Cardiac muscle cell (in vitro differentiated cells and primary cell): ENCODE results near the gene INTS3. TPM values are rescaled to one million over a fixed set of nuclear protein-coding genes. Genes with fewer than 3 reads are reported as not detected.
A peak's percentile ranks its signal among the peaks of the same experiment; 100 is the strongest.
"Not testable (repeated sequence)": the region's sequence is repeated elsewhere in the genome, so short reads cannot be mapped to it uniquely, and the experiment has no call there.

ENCODE experiments used
- DNase-seq, 2 donors: peaks; one replicate each; pipeline versions ENCODE4 v3.0.0 to v3.0.0-alpha.2; 2010 to 2017; ENCODE audit warnings: low read depth in 1 of 2, low spot score in 1 of 2
- H3K27ac ChIP-seq: fragments of 200-600 bp; sonication (generic); 2 replicates; pipeline ENCODE4 v1.5.1; 2016
- H3K27me3 ChIP-seq: fragments of 200-600 bp; sonication (generic); 2 replicates; pipeline ENCODE4 v1.6.0; 2016; ENCODE audit warnings: control low read depth
- H3K36me3 ChIP-seq: fragments of 200-600 bp; sonication (generic); 2 replicates; pipeline ENCODE4 v1.5.1; 2016; ENCODE audit warnings: control low read depth
- H3K4me1 ChIP-seq: fragments of 200-600 bp; sonication (generic); 2 replicates; pipeline ENCODE4 v1.8.1; 2017; ENCODE audit warnings: low read depth, mild to moderate bottlenecking, mixed run types
- H3K4me3 ChIP-seq: fragments of 200-600 bp; sonication (generic); 2 replicates; pipeline ENCODE4 v1.5.1; 2016; ENCODE audit warnings: mild to moderate bottlenecking
- H3K9me3 ChIP-seq: fragments of 200-600 bp; sonication (generic); 2 replicates; pipeline ENCODE4 v1.5.1; 2017; ENCODE audit warnings: low read depth, mild to moderate bottlenecking, control low read depth
- polyA plus RNA-seq: library from polyadenylated mRNA; unstranded; fragments of >200 nt; fragmentation: Nextera tagmentation; extraction: Ambion mirVana; gene quantifications from 2 replicates; pipeline ENCODE4 v1.2.1, GENCODE V29; 2016
- total RNA-seq: library from RNA; depleted of rRNA; stranded (reverse); fragments of >200 nt; gene quantifications from 2 replicates; pipeline ENCODE4 v1.2.3, GENCODE V29; 2016
- TF ChIP-seq, protein P1 (sequence below): IDR thresholded peaks from 2 replicates; pipeline ENCODE4 v1.5.1; 2012; ENCODE audit warnings: low read depth, mild to moderate bottlenecking, low read length

The INTS3 gene
- total and polyA plus RNA-seq, 2 experiments from 2014 or later: 39.7 to 73.5 TPM

DNA sequence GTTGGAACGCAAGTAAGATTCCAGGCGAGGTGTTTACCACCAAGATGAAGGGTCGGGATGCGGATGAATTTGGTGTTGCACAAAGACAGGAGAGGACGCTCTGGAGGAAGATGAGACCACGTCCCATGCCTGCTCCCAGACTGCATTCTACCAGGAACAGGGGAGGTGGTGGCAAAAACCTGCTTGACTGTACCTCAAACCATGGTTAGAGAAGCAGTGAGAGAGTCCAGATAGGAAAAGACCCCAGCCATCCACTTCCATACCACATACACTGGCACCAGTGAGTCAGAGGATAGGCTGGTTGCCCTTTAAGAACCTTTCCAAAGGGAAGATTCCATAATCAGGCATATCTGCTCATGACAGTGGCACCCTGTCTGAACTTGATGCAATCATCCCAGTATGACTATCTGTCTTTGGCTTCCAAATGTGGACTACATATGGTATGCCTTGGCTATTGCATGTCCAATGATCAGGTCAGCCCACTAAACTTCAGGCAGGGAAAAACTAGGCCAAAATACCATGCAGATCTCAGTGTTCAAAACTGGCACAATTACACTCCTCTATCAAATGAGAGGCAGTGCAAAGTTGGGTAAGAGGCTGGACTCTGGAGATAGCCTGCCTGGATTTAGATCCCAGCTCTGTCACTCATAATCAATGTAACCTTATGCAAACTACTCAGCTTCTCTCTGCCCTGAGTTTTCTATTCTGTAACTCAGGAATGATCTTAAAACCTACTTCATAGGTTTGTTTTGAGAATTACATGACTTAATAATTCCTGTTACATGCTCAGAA lies 28.7 kb upstream of the INTS3 start:
- Histone ChIP-seq H3K27me3 (no peaks in the 10 kb centered on the region), H3K4me1 (peaks cover 14% of the 10 kb centered on the region), H3K4me3 (no peak overlapping the region), H3K9me3 (no peaks in the 10 kb centered on the region), H3K27ac (no peak overlapping the region), H3K36me3 (no peaks in the 10 kb centered on the region)
- DNase-seq: peak in 1 of 2 donors; percentile 45
- TF ChIP-seq, protein P1, sequence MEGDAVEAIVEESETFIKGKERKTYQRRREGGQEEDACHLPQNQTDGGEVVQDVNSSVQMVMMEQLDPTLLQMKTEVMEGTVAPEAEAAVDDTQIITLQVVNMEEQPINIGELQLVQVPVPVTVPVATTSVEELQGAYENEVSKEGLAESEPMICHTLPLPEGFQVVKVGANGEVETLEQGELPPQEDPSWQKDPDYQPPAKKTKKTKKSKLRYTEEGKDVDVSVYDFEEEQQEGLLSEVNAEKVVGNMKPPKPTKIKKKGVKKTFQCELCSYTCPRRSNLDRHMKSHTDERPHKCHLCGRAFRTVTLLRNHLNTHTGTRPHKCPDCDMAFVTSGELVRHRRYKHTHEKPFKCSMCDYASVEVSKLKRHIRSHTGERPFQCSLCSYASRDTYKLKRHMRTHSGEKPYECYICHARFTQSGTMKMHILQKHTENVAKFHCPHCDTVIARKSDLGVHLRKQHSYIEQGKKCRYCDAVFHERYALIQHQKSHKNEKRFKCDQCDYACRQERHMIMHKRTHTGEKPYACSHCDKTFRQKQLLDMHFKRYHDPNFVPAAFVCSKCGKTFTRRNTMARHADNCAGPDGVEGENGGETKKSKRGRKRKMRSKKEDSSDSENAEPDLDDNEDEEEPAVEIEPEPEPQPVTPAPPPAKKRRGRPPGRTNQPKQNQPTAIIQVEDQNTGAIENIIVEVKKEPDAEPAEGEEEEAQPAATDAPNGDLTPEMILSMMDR: no peak

DNA sequence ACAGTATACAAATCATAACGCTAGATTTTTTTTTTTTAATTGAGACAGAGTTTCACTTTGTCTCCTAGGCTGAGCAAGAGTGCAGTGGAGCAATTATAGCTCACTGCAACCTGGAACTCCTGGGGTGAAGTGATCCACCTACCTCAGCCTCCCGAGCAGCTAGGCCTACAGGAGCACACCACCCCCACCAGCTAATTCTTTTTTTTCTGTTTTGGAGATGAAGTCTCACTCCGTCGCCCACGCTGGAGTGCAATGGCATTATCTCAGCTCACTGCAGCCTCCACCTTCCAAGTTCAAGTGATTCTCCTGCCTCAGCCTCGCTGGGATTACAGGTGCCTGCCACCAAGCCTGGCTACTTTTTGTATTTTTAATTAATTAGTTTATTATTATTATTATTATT lies 28.1 kb upstream of the INTS3 start:
- no peak overlapping the region for H3K4me3 ChIP-seq
- H3K27me3 ChIP-seq: no peaks in the 10 kb centered on the region
- no peak for DNase-seq
- H3K9me3 ChIP-seq: no peaks in the 10 kb centered on the region
- TF ChIP-seq, protein P1: no peak
- H3K27ac ChIP-seq: no peak overlapping the region
- no peaks in the 10 kb centered on the region for H3K36me3 ChIP-seq
- peaks cover 14% of the 10 kb centered on the region for H3K4me1 ChIP-seq

DNA sequence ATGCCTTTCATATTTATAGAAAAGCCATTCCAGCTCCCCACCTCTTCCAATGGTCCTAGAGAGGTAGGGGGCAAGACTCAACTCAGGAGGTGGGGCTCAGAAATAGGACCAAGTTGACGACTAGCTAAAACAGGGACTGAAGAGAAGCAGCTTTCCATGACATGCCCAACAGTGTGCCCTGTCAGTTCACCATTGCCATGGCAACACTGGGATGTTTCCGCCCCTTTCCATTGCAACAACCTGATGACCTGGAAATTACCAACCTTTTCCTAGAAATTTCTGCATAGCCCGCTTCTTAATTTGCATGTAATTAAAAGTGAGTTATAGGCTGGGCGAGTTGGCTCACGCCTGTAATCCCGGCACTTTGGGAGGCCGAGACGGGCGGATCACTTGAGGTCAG lies 22.4 kb upstream of the INTS3 start:
- Histone ChIP-seq H3K27me3 (no peaks in the 10 kb centered on the region), H3K4me1 (no peaks in the 10 kb centered on the region), H3K36me3 (no peaks in the 10 kb centered on the region), H3K4me3 (no peak overlapping the region), H3K27ac (no peak overlapping the region), H3K9me3 (no peaks in the 10 kb centered on the region)
- TF ChIP-seq, protein P1: no peak
- DNase-seq: no peak

DNA sequence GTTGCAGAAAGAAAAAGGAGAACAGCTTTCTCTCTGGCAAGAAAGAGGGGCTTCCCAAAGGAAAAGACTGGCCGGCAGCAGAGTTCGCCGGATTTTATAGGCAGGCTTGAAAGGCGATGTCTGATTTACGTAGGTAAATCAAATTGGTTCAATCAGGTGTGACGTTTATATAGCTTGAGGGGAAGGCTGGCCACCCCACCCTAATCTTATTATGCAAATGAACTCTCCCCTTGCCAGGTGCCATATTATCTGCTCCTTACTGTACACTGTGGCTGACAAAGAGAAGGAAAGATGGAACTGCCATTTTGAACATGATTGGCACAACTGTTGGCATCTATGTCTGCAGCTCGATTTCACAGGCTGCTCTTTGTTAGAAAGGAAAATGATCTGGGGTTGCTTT lies 16.8 kb upstream of the INTS3 start:
- no peaks in the 10 kb centered on the region for H3K36me3 ChIP-seq
- TF ChIP-seq, protein P1: no peak
- no peaks in the 10 kb centered on the region for H3K9me3 ChIP-seq
- no peak for DNase-seq
- no peaks in the 10 kb centered on the region for H3K4me1 ChIP-seq
- no peak overlapping the region for H3K27ac ChIP-seq
- no peaks in the 10 kb centered on the region for H3K27me3 ChIP-seq
- H3K4me3 ChIP-seq: no peak overlapping the region

DNA sequence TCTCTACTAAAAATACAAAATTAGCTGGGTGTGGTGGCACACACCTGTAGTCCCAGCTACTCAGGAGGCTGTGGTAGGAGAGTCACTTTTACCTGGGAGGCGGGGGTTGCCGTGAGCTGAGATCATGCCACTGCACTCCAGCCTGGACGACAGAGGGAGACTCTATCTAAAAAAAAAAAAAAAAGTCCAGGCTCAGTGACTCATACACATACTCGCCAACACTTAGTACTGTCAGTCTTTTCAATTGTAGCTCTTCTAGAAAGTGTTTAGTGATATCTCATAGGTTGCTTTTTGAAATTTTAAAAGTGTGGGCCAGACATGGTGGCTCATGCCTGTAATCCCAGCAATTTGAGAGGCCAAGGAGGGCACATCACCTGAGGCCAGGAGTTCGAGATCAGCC lies 11.6 kb upstream of the INTS3 start:
- H3K27me3 ChIP-seq, DNase-seq, H3K4me3 ChIP-seq, H3K27ac ChIP-seq, H3K36me3 ChIP-seq, H3K9me3 ChIP-seq, H3K4me1 ChIP-seq: not testable (repeated sequence)

DNA sequence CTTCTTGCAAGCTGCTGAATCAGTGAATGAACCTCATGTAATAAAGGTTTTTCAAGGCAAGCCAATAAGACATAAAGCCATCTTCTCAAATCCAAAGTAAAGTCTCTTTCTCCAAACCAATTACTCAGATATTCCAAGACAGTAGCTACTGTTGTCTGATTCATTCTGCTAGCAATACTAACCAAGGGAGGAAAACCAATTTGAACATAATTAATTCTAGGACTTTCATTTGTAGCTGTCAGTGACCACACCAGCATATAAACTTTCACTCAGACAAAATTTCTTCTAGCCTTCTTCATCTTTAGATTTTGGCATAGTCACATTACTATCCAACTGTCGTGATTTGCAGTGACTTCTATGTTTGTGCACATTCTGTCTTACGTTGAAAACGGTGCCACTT lies 10.5 kb upstream of the INTS3 start:
- no peak for DNase-seq
- no peaks in the 10 kb centered on the region for H3K27me3 ChIP-seq
- H3K4me1 ChIP-seq: no peaks in the 10 kb centered on the region
- no peaks in the 10 kb centered on the region for H3K9me3 ChIP-seq
- TF ChIP-seq, protein P1: no peak
- no peak overlapping the region for H3K4me3 ChIP-seq
- no peaks in the 10 kb centered on the region for H3K36me3 ChIP-seq
- no peak overlapping the region for H3K27ac ChIP-seq
